ENCODE measurements around the gene PNLIP.

GRCh38 chr10:116574797-116575196 lies 29.1 kb downstream of the PNLIP start:
- TF ChIP-seq CTCF (conservative IDR thresholded peaks at IDR 0.05) (no peak), ZFX (IDR thresholded peaks at IDR 0.05) (no peak)

Data from C4-2B (cell line).